MCF 10A (cell line): ENCODE data around the gene MYOM1. TPM values are rescaled to one million over a fixed set of nuclear protein-coding genes. Genes with fewer than 3 reads are reported as not detected.

ENCODE experiments used
- BruUV-seq: library from RNA; stranded (reverse); fragments of 400-500 nt; replicated peaks from 2 replicates; lab custom pipeline; 2021; lab: Mats Ljungman, UMichigan
- CTCF ChIA-PET: fragments of 300-600 bp; sonication (Branson Sonifier 250); formaldehyde crosslinking; extraction: SDS; loops from one replicate; lab custom pipeline; 2021; ENCODE audit warnings: antibody characterized with exemption, inconsistent platforms; lab: Yijun Ruan, JAX
- POLR2A ChIA-PET: fragments of 300-600, 350-650 bp; sonication (Branson Sonifier 250); formaldehyde crosslinking; extraction: SDS; loops from one replicate; lab custom pipeline; 2020; ENCODE audit warnings: antibody characterized with exemption, inconsistent platforms; lab: Yijun Ruan, JAX
- DNase-seq: peaks from one replicate; pipeline ENCODE4 v3.0.0-alpha.2; 2018; ENCODE audit not compliant: unreplicated experiment
- H3K27ac Mint-ChIP-seq: one replicate; pipeline ENCODE4 v1.8.0; 2022; ENCODE audit warnings: mild to moderate bottlenecking, low read depth, mixed read lengths; ENCODE audit not compliant: unreplicated experiment
- H3K27me3 Mint-ChIP-seq: one replicate; pipeline ENCODE4 v1.8.0; 2022; ENCODE audit warnings: mixed read lengths; ENCODE audit not compliant: insufficient read depth, unreplicated experiment
- H3K36me3 Mint-ChIP-seq: one replicate; pipeline ENCODE4 v1.8.0; 2022; ENCODE audit warnings: mild to moderate bottlenecking, moderate library complexity, mixed read lengths; ENCODE audit not compliant: insufficient read depth, unreplicated experiment
- H3K4me1 Mint-ChIP-seq: one replicate; pipeline ENCODE4 v1.8.0; 2022; ENCODE audit warnings: mixed read lengths; ENCODE audit not compliant: insufficient read depth, unreplicated experiment
- H3K4me3 Mint-ChIP-seq: one replicate; pipeline ENCODE4 v1.8.0; 2022; ENCODE audit warnings: mild to moderate bottlenecking, moderate library complexity, mixed read lengths; ENCODE audit not compliant: unreplicated experiment
- H3K9me3 Mint-ChIP-seq: one replicate; pipeline ENCODE4 v1.8.0; 2022; ENCODE audit warnings: mixed read lengths; ENCODE audit not compliant: unreplicated experiment
- intact Hi-C: fragments of 100-400 bp; cut with micrococcal nuclease; formaldehyde crosslinking; loops from 2 replicates; pipeline ENCODE4 v1.14.1; 2022
- total RNA-seq: library from RNA; stranded (reverse); gene quantifications from 2 replicates; pipeline ENCODE4 v1.2.3, GENCODE V29; 2022
- TF ChIP-seq, protein P1 (sequence below): fragments of 200-600 bp; IDR thresholded peaks from one replicate; pipeline ENCODE4 v1.8.0; 2022; ENCODE audit warnings: antibody characterized with exemption, mild to moderate bottlenecking; ENCODE audit not compliant: unreplicated experiment

The MYOM1 gene
- total RNA-seq, 1 experiment from 2014 or later, result 0.21 TPM

DNA sequence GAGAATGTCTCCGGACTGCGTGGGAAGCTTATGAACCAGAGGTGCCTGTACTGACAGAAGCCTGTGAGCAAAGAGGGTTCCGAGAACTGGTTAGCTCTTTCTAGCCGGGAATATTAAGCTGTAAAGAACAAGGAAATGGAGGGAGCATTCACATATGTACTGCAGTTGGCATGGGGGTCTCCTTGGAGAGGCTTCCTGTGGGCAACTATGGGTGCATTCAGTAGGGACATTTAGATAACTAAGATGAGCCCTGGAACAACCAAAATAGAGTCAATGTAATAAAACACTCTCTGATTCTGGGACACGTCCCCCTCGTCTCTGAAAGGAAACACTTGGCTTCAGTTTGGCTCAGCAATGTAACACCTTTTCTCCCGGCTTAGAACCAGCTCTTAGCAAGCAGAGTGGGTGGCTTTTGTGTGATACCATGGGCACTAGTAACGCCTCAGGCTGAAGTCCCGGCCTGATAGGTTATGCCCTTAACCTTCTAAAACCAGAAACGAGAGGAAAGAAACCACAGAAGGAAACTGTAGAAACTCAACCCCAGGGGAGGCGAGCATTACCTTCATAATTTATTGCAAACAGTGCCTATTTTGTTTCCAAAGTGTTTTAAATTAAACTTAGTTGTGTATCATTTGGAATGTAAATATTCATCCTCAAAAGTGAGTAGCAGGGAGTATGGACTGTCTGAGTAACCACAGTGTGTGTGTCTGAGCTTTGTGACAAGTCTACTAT lies 158.0 kb downstream of the MYOM1 start:
- BruUV-seq, result no TSS peak
- Mint-ChIP-seq H3K36me3 (peaks cover 2% of the 10 kb centered on the region), H3K27me3 (no peaks in the 10 kb centered on the region), H3K9me3 (no peaks in the 10 kb centered on the region), H3K27ac (no peak overlapping the region), H3K4me3 (no peak overlapping the region), H3K4me1 (peaks cover 6% of the 10 kb centered on the region)
- no peak for DNase-seq
- intact Hi-C loops, result loop anchor here (2.0 kb wide), 2 partner anchors 129 to 185 kb away; partner anchors contain the start of gene MYL12A
- ChIA-PET POLR2A (interaction anchor here (1.4 kb wide), 1 partner anchor 47 kb away, joined by 4 read pairs; no protein-coding TSS in a partner anchor), CTCF (interaction anchor here (0.7 to 1.8 kb wide), 16 partner anchors 12 to 129 kb away, joined by 3 to 8 read pairs (median 3); no protein-coding TSS in a partner anchor)
- TF ChIP-seq, protein P1, sequence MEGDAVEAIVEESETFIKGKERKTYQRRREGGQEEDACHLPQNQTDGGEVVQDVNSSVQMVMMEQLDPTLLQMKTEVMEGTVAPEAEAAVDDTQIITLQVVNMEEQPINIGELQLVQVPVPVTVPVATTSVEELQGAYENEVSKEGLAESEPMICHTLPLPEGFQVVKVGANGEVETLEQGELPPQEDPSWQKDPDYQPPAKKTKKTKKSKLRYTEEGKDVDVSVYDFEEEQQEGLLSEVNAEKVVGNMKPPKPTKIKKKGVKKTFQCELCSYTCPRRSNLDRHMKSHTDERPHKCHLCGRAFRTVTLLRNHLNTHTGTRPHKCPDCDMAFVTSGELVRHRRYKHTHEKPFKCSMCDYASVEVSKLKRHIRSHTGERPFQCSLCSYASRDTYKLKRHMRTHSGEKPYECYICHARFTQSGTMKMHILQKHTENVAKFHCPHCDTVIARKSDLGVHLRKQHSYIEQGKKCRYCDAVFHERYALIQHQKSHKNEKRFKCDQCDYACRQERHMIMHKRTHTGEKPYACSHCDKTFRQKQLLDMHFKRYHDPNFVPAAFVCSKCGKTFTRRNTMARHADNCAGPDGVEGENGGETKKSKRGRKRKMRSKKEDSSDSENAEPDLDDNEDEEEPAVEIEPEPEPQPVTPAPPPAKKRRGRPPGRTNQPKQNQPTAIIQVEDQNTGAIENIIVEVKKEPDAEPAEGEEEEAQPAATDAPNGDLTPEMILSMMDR, result no peak

DNA sequence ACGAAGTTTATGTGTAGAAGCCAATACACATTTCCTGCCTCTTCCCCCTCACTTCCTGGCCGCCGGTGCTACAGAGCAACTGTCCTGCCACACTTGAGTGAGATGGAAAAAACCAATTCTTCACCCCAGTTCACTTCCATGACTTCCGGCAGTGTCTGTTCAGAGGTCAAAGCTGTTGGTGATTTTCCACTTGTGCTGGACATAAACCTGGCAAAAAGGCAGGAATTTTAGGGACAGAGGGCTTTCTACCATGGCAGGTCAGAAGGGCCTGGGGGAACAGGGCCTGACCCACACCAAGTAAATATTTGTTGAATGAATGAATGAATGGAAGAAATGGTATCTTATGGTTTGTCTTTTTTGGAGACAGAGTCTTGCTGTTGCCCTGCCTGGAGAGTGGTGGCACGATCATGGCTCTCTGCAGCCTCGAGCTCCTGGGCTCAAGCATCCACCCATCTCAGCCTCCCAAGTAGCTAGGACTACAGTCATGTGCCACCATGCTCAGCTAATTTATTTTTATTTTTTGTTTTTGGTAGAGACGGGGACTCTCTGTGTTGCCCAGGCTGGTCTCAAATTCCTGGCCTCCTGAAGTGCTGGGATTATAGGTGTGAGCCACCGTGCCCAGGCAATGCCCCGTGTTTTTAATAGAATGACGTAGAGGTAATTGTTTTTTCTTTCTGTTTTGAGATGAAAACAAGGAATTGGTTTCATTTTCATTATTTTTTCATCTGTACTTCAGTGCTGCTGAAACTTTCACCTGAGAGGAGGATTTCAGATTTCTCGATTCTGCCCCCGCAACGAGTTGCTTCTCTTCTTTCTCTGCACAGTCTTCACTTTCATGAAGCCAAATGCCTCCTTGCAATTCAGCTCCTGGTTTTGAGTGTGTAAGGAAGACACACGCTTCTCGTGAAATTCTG lies 158.8 kb downstream of the MYOM1 start:
- no TSS peak for BruUV-seq
- ChIA-PET POLR2A (no interaction called here), CTCF (interaction anchor here (0.6 to 1.6 kb wide), 6 partner anchors 27 to 321 kb away, joined by 3 to 6 read pairs (median 3); no protein-coding TSS in a partner anchor)
- Mint-ChIP-seq H3K4me1 (peaks cover 6% of the 10 kb centered on the region), H3K27me3 (no peaks in the 10 kb centered on the region), H3K4me3 (no peak overlapping the region), H3K9me3 (no peaks in the 10 kb centered on the region), H3K36me3 (no peaks in the 10 kb centered on the region), H3K27ac (no peak overlapping the region)
- DNase-seq, result no peak
- TF ChIP-seq, protein P1, result no peak
- intact Hi-C loops, result no loop called here

DNA sequence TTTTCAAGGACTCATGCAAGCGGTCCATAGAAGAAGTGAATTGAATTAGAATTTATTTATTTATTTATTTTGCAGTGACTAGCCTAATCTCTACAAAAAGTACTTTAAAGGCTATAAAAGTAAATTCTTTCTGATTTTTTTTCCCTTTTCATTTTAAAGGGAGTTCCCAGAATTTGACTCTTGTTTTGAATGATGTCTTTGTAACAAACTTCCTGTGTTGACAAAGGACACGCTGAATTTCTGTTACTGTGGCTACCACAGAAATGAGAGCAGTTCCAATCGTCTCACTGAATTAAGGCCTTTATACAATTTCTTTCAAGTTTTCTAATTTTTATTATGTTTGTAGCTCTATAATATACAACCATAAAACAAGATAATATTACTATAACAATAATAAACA lies 160.5 kb downstream of the MYOM1 start:
- intact Hi-C loops, result no loop called here

More for the DNA sequence above, 160.5 kb downstream of the MYOM1 start:
- ChIA-PET POLR2A (no interaction called here), CTCF (interaction anchor here (1.2 to 1.3 kb wide), 2 partner anchors 46 to 111 kb away, joined by 3 to 5 read pairs; no protein-coding TSS in a partner anchor)
- Mint-ChIP-seq H3K4me1 (peaks cover 6% of the 10 kb centered on the region), H3K36me3 (peaks cover 4% of the 10 kb centered on the region), H3K4me3 (no peak overlapping the region), H3K9me3 (peaks cover 4% of the 10 kb centered on the region), H3K27me3 (no peaks in the 10 kb centered on the region), H3K27ac (no peak overlapping the region)
- TF ChIP-seq, protein P1, result no peak
- DNase-seq, result no peak
- no TSS peak for BruUV-seq
